ENCODE measurements around the gene TLE1.
"Not testable (repeated sequence)": the region's sequence is repeated elsewhere in the genome, so short reads cannot be mapped to it uniquely, and the experiment has no call there.

TLE1 gene

GRCh38 chr9:81689343-81690175, at the start of gene TLE1:
Gene TLE1 (minus strand): TSS chr9:81689547. CDS start chr9:81688240, 1,307 bp downstream.
- DNase-seq = peak; percentile 97 to 98

DNA sequence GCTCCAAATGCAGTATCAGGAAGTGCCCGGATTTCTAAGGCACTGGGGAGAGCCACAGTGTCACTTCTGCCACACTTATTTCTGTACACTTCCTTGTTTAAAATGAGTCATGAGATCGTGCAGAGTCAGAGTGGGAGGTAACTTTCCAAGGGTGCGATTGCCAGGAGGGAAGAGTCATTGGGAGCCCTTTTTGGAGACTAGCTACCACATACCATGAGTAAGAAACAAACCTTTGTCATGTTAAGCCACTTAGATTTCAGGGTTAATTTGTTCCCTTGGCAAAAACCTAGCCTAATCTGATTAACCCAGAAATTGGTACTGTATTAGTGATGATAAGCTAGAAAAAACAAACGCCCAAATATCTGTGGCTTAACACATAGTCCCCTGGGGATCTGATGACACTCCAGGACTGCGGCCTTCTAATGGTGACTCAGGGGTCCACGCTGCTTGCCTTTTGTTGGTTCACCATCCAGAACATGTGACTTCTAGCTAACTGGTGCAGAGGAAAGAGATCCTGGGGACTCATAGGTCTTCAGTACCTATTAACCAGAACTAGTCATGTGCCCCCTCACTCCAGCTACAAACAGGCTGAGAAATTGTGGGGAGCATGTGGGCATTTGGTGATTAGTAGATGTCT, 48.6 kb upstream of the TLE1 start:
- no peak for DNase-seq

GRCh38 chr9:81730498-81730897, 41.2 kb upstream of the TLE1 start:
- not testable (repeated sequence) for DNase-seq

DNA sequence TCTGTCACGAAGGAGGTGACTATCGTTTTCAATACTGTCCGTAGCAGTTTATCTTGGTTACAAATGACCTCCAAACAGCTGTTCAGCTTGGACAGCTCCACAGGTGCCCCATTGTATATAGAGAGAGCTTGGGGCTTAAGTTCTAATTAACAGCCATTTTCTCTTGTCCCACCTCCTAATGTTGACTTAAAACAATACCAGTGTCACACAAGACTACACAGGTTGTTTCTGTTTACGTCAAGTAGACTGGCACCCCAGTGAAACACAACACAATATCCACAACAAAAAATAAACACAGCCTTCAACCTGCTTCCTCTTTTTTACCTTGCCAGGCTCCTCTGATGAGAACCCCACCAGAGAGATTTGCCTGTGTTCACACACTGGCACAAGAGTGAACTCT, 39.8 kb upstream of the TLE1 start:
- peak in 1 of 2 experiments; percentile 23 for DNase-seq

GRCh38 chr9:81724242-81724889, 35.0 kb upstream of the TLE1 start:
- DNase-seq = no peak

- no peak for DNase-seq
These were observed 32.9 kb upstream of the TLE1 start for GRCh38 chr9:81722277-81722676.

GRCh38 chr9:81720450-81721086, 31.2 kb upstream of the TLE1 start:
- no peak for DNase-seq

- no peak for DNase-seq
These were observed 30.6 kb upstream of the TLE1 start for GRCh38 chr9:81719972-81720371.

GRCh38 chr9:81718244-81718643, 28.9 kb upstream of the TLE1 start:
- DNase-seq = no peak

GRCh38 chr9:81717747-81718077, 28.4 kb upstream of the TLE1 start:
- peak in 1 of 2 experiments; percentile 4 for DNase-seq

GRCh38 chr9:81717061-81717746, 27.9 kb upstream of the TLE1 start:
- no peak for DNase-seq

- DNase-seq = no peak
These were observed 27.1 kb upstream of the TLE1 start for GRCh38 chr9:81716409-81716808.

- DNase-seq = no peak
These were observed 16.2 kb upstream of the TLE1 start for GRCh38 chr9:81705578-81705977.

DNA sequence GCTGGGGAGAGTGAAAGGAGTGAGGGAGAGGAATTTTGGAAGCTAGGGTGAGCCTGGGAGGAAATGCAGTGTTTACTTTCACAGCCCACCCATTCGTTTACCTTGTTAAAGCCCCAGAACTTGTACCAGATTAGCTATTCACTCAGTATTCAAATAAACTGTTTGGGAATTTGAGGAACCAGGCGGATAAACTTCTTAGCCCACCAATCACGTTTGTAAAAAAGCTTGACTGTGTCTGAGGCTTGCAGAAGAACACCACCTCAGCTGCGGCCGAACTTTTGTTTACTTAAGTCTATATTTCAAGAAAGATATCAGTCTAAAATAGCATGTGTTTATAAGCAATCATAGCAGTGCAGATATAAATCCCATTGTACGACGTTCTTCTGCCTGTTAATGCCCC, 5.2 kb upstream of the TLE1 start:
- DNase-seq = no peak

DNA sequence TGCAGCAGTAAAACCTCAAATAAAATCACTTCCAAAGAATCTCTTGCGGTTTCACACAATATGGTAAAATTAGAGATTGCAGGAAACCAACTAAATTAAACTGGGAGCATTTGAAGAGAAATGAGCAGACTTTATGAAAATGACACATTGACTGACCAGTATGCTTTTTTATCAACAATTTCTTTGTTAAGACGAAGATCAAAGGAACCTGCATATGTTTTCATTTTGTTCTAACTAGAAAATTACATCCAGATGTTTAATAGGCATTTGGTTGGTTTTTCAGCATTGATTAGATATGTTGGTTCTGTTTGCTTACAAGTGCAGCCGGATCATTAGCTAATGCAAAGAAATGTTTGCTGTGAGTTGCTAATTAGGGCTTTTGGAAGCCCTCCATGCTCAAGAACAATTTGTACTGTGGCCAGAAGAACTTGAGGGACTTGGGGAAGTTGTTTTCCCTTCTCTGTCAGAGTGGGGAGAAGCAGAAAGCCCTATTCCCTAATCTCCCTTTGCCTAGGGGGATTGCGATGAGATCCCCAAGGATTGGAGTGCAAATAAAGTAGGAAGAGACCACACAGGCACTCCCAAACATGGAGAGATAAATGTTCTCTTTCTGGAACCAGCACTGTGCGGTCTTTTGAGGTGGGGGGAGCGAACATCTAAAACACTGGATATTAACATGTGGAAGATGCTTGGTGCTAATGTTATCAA, 4.5 kb upstream of the TLE1 start:
- no peak for DNase-seq

GRCh38 chr9:81690251-81690851, 1.0 kb upstream of the TLE1 start:
- peak; percentile 72 to 84 for DNase-seq

- not testable (repeated sequence) for DNase-seq
These were observed 329 bp downstream of the TLE1 start for GRCh38 chr9:81689093-81689342.

GRCh38 chr9:81688262-81689092, 870 bp downstream of the TLE1 start:
- DNase-seq = peak in 1 of 2 experiments; percentile 42

GRCh38 chr9:81687521-81688261, 1.7 kb downstream of the TLE1 start:
- DNase-seq = peak in 1 of 2 experiments; percentile 55

Data from NCI-H526 (cell line).